ENCODE data around the gene HSPD1.
"Not testable (repeated sequence)": the region's sequence is repeated elsewhere in the genome, so short reads cannot be mapped to it uniquely, and the experiment has no call there.

Gene HSPD1

GRCh38 chr2:197495433-197496134 is 4.1 kb downstream of the HSPD1 start:
- peaks cover 22% of the 10 kb centered on the region for H3K79me2 ChIP-seq
- no peak overlapping the region for H2AFZ ChIP-seq
- peaks cover 2% of the 10 kb centered on the region for H3K36me3 ChIP-seq (ENCODE audit: control insufficient read depth, insufficient read depth, low read length)
- H3K9me3 ChIP-seq (ENCODE audit: control insufficient read depth, low read length): no peaks in the 10 kb centered on the region
- H3K9ac ChIP-seq: no peak overlapping the region
- H3K4me1 ChIP-seq: peaks cover 9% of the 10 kb centered on the region
- TF ChIP-seq CTCF (IDR thresholded peaks at IDR 0.05): no peak
- no peaks in the 10 kb centered on the region for H3K27me3 ChIP-seq (ENCODE audit: control insufficient read depth, insufficient read depth, low read length)
- H3K4me2 ChIP-seq (ENCODE audit: low read length): no peak overlapping the region
- H3K27ac ChIP-seq: no peak overlapping the region
- H3K4me3 ChIP-seq (ENCODE audit: low read depth, low read length): no peak overlapping the region

GRCh38 chr2:197487385-197487784 is 12.3 kb downstream of the HSPD1 start:
- H3K9ac ChIP-seq: no peak overlapping the region
- H3K9me3 ChIP-seq (ENCODE audit: control insufficient read depth, low read length): no peaks in the 10 kb centered on the region
- no peak overlapping the region for H3K27ac ChIP-seq
- no peak overlapping the region for H2AFZ ChIP-seq
- TF ChIP-seq CTCF (IDR thresholded peaks at IDR 0.05): no peak
- H3K79me2 ChIP-seq: no peaks in the 10 kb centered on the region
- no peaks in the 10 kb centered on the region for H3K27me3 ChIP-seq (ENCODE audit: control insufficient read depth, insufficient read depth, low read length)
- no peak overlapping the region for H3K4me2 ChIP-seq (ENCODE audit: low read length)
- no peaks in the 10 kb centered on the region for H3K4me1 ChIP-seq
- H3K4me3 ChIP-seq (ENCODE audit: low read depth, low read length): no peak overlapping the region
- H3K36me3 ChIP-seq (ENCODE audit: control insufficient read depth, insufficient read depth, low read length): no peaks in the 10 kb centered on the region

- Histone ChIP-seq H2AFZ (no peak overlapping the region), H3K4me1 (no peaks in the 10 kb centered on the region), H3K4me2 (ENCODE audit: low read length) (no peak overlapping the region), H3K27ac (no peak overlapping the region), H3K79me2 (no peaks in the 10 kb centered on the region), H3K9ac (no peak overlapping the region), H3K9me3 (ENCODE audit: control insufficient read depth, low read length) (no peaks in the 10 kb centered on the region), H3K27me3 (ENCODE audit: control insufficient read depth, insufficient read depth, low read length) (no peaks in the 10 kb centered on the region), H3K36me3 (ENCODE audit: control insufficient read depth, insufficient read depth, low read length) (no peaks in the 10 kb centered on the region), H3K4me3 (ENCODE audit: low read depth, low read length) (no peak overlapping the region)
- TF ChIP-seq CTCF (IDR thresholded peaks at IDR 0.05): no peak
These were observed 13.5 kb downstream of the HSPD1 start for GRCh38 chr2:197486175-197486574.

GRCh38 chr2:197484248-197484647 is 15.4 kb downstream of the HSPD1 start:
- not testable (repeated sequence) for H3K9me3 ChIP-seq (ENCODE audit: control insufficient read depth, low read length); H3K9ac ChIP-seq; H3K4me1 ChIP-seq; H3K27ac ChIP-seq; H3K4me3 ChIP-seq (ENCODE audit: low read depth, low read length); H3K27me3 ChIP-seq (ENCODE audit: control insufficient read depth, insufficient read depth, low read length); H3K4me2 ChIP-seq (ENCODE audit: low read length); H3K36me3 ChIP-seq (ENCODE audit: control insufficient read depth, insufficient read depth, low read length); H2AFZ ChIP-seq; H3K79me2 ChIP-seq

- Histone ChIP-seq H3K9me3 (ENCODE audit: control insufficient read depth, low read length) (no peaks in the 10 kb centered on the region), H3K4me3 (ENCODE audit: low read depth, low read length) (no peak overlapping the region), H3K9ac (no peak overlapping the region), H2AFZ (no peak overlapping the region), H3K27ac (no peak overlapping the region), H3K36me3 (ENCODE audit: control insufficient read depth, insufficient read depth, low read length) (no peaks in the 10 kb centered on the region), H3K4me1 (no peaks in the 10 kb centered on the region), H3K4me2 (ENCODE audit: low read length) (no peak overlapping the region), H3K79me2 (peaks cover 3% of the 10 kb centered on the region), H3K27me3 (ENCODE audit: control insufficient read depth, insufficient read depth, low read length) (no peaks in the 10 kb centered on the region)
- TF ChIP-seq CTCF (IDR thresholded peaks at IDR 0.05): no peak
These were observed 19.2 kb downstream of the HSPD1 start for GRCh38 chr2:197480165-197481036.

Measured in parathyroid adenoma (tissue), 2 donors.